ENCODE results near the gene ARHGAP6.

ARHGAP6 gene

GRCh38 chrX:11336201-11336600 is 329.5 kb downstream of the ARHGAP6 start:
- in situ Hi-C loops (cut with HindIII; ENCODE audit: low sequenced_read_pairs), result no loop called here

DNA sequence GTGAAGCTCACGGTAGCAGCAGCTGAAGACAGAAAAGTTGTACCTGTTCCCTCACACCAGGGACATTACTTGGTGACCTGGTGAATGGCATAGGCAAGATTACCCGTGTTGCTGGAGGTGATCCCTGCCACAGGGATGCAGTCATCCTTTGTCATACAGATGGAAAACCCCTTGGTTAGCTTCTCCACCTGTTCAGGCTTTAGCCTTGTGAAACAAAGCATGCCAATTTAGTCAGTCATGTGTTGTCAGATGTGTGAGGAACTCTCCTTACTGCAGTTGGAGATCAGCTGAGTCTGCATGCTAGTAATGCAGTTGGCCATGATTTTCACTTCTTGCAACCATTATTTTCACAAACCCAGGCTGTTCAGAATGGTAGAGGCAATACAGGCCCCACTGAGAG is 331.6 kb downstream of the ARHGAP6 start:
- in situ Hi-C loops (cut with HindIII; ENCODE audit: low sequenced_read_pairs), result no loop called here

GRCh38 chrX:11331788-11332187 is 333.9 kb downstream of the ARHGAP6 start:
- in situ Hi-C loops (cut with HindIII; ENCODE audit: low sequenced_read_pairs), result no loop called here

GRCh38 chrX:11329021-11329420 is 336.7 kb downstream of the ARHGAP6 start:
- in situ Hi-C loops (cut with HindIII; ENCODE audit: low sequenced_read_pairs), result no loop called here

DNA sequence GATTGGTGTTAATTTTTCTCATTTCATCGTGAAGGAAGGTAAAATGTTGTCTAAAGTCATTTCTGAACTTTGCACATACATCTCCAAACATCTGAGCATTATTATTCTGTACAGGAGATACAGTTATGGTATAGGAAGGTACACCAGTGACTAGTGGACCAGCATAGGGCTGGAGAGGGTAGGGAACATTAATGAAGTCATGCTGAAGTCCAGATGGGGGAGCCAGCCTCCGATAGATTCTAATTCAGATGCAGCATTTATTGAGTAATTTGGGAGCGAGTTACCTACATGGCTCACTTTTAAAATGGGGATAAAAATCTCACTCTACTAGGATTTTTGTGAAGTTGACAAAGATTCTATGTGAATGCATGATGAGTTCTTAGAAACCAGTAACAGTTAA is 337.6 kb downstream of the ARHGAP6 start:
- in situ Hi-C loops (cut with HindIII; ENCODE audit: low sequenced_read_pairs), result no loop called here

DNA sequence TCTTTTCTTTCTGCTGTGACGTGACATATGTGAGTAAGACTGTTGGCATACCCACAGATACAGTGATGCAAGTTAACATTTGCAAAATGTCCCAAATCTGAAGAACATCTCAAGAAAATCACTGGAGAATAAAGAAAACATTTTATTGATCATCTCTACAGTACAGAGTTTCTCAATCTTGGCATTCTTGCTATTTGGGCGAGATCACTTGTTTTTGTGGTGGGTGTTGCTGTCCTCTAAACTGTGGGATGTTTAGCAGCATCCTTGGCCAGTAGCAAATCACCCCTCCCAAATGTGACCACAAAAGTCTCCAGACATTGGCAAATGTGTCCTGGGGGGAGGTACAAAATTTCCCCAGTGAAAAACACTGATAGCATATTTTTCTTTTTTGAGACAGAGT is 343.7 kb downstream of the ARHGAP6 start:
- in situ Hi-C loops (cut with HindIII; ENCODE audit: low sequenced_read_pairs), result no loop called here

DNA sequence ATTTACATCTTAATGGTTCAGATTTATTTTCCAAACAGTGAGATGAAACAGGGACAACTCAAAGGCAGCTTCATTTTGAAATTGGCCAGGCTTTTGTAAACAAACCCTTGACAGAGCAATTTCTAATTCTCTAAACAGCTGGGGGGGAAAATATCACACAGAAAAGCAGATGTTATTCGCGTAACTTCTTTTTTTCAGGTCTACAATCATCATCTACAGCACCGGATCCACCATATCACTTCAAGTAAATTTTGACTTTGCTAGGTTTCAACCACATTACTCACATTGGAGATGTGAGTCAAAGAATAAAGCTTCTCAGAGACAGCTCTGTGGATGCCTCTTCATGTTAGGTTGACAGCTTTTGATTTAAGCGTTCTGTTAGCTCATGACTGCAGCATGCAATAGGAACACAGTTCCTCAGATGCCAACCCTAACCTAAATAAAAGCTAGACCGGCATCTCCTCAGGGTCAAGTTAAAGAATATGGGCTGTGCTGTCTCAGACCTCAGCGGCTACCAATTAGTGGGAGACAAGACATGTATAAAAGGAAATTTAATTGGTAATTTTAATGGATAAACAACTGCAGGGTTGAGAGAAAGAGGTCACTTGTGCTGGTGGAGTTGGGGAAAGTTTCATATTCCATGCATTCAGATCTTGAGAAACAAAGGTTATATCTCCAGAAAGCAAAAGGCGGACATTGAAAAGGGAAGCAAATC is 345.8 kb downstream of the ARHGAP6 start:
- in situ Hi-C loops (cut with HindIII; ENCODE audit: low sequenced_read_pairs), result no loop called here

GRCh38 chrX:11311706-11312105 is 354.0 kb downstream of the ARHGAP6 start:
- in situ Hi-C loops (cut with HindIII; ENCODE audit: low sequenced_read_pairs), result no loop called here

DNA sequence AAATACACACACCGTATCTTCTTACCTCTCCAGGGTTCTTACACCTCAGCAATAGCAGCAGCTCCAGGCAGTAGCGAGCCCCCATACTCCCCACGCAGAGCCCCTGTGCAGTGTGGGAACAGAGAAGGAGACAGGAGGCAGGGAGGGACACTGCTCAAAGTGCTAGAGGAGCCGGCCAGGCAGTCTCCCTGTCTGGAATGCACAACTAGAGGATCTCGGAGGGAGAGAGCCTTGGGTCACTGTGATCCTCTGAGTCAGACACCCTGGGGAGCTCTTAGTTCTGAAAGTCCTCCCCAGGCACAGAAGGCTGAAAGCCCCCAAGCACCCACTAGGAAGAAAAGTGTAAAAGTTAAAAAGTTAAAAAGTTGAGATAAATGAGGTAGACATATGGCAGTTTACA is 356.5 kb downstream of the ARHGAP6 start:
- in situ Hi-C loops (cut with HindIII; ENCODE audit: low sequenced_read_pairs), result no loop called here

- in situ Hi-C loops (cut with HindIII; ENCODE audit: low sequenced_read_pairs), result no loop called here
Measured at GRCh38 chrX:11305641-11306040, 360.1 kb downstream of the ARHGAP6 start.

DNA sequence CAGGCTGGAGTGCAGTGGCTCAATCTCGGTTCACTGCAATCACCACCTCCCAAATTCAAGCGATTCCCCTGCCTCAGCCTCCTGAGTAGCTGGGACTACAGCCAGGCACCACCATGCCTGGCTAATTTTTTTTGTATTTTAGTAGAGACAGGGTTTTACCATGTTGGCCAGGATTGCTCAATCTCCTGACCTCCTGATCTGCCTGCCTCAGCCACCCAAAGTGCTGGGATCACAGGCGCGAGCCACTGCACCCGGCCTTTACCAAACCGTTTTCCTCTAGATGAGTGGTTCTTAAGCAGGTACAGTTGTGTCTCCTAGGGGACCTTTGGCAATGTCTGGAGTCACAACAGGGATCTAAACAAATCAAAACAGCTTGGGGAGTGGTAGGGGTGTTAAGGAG is 360.9 kb downstream of the ARHGAP6 start:
- in situ Hi-C loops (cut with HindIII; ENCODE audit: low sequenced_read_pairs), result no loop called here

- in situ Hi-C loops (cut with HindIII; ENCODE audit: low sequenced_read_pairs), result no loop called here
Measured at GRCh38 chrX:11298600-11298999, 367.1 kb downstream of the ARHGAP6 start.

GRCh38 chrX:11296051-11296450 is 369.7 kb downstream of the ARHGAP6 start:
- in situ Hi-C loops (cut with HindIII; ENCODE audit: low sequenced_read_pairs), result no loop called here

GRCh38 chrX:11293113-11293512 is 372.6 kb downstream of the ARHGAP6 start, which contains the start of gene AMELX:
Gene AMELX (plus strand): TSS chrX:11293413. CDS start chrX:11294789, 1,376 bp downstream.
- in situ Hi-C loops (cut with HindIII; ENCODE audit: low sequenced_read_pairs), result no loop called here

DNA sequence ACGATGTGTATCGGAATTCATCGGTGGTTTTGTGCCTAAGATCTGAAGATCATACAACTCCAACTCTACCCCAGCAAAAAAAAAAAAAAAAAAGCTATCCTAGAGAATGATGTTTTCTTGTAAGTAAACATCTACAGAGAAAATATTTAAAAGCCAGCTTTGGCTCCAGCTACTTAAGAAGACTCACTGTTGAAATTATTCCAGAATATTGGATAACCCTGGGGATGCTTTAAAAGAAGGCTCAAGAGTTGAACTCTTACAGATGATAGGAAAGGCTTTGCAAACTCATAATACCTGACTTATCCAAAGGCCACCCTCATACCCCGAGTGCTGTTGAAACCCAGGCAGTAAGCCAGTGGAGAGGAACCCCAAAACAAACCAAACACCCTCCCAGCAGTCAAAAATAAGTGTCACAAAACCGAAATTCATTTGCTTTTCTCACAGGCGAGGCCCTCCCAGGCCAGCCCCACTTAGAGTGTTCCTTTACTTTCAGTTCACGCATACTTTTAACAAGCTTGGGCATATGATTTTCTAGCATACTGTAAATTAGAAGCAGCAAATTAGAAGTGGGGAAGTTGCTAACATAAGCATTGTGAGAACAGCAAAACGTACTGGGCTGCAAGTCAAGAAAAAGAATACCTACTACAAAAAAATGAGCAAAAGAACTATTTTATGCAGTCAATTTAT is 375.2 kb downstream of the ARHGAP6 start:
- in situ Hi-C loops (cut with HindIII; ENCODE audit: low sequenced_read_pairs), result no loop called here

- in situ Hi-C loops (cut with HindIII; ENCODE audit: low sequenced_read_pairs), result no loop called here
Measured at GRCh38 chrX:11287505-11287904, 378.2 kb downstream of the ARHGAP6 start.

- in situ Hi-C loops (cut with HindIII; ENCODE audit: low sequenced_read_pairs), result no loop called here
Measured at GRCh38 chrX:11285651-11286050, 380.1 kb downstream of the ARHGAP6 start.

DNA sequence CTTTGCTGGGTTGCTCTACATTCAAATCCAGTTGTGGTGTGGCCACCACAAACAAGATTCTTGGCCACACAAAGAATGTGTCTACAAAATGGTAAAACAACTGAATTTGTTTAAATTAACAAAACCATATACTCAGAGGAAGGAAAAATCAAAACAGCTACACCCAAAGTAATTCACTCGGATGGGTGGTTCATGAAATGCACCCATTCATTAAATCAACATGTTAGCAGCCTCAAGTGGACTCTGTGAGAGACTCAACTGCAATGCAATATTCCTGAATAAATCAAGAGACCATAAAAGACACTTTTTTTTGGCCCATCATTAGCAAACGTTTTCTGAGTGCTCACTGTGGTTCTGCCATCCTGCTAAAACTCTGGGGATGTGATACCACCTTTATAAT is 383.7 kb downstream of the ARHGAP6 start:
- in situ Hi-C loops (cut with HindIII; ENCODE audit: low sequenced_read_pairs), result no loop called here

- in situ Hi-C loops (cut with HindIII; ENCODE audit: low sequenced_read_pairs), result no loop called here
Measured at GRCh38 chrX:11273544-11273943, 392.2 kb downstream of the ARHGAP6 start.

DNA sequence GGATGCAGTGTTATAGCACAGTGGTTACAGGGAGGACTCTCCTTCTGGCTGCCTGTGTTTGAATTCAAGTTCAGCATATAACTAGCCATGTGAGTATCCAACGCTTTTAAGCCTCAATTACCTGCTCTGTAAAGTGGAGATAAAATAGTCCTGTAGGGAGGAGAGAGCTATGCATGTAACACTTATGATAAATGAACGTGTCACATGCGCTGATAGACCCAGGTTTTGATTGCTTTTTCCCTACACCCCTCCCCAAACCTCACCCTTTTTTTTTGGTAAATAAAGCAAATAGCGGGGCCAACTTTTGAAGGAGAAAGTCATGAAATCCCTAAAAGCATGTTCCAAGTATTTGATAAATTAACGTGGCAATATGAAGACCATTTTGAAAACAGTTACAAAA is 392.9 kb downstream of the ARHGAP6 start:
- in situ Hi-C loops (cut with HindIII; ENCODE audit: low sequenced_read_pairs), result no loop called here

- in situ Hi-C loops (cut with HindIII; ENCODE audit: low sequenced_read_pairs), result no loop called here
Measured at GRCh38 chrX:11272290-11272689, 393.4 kb downstream of the ARHGAP6 start.

DNA sequence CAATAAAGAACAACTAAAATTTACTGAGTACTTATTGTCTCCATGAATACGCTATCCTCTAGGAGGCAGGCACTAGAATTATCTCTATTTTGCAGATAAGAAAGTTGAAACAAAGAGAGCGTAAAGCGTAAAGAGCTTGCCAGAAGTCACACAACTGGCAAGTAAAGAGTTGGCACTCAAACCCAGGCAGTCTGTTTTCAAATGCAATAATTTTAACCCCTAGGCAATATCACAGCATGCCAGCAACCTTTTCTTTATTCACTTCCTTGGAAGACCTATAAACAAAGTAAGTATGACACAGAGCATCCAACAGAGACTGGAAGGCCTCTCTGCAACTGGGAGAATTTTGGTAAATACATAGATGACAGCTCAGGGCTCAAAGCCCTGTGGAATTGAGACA is 395.7 kb downstream of the ARHGAP6 start:
- in situ Hi-C loops (cut with HindIII; ENCODE audit: low sequenced_read_pairs), result no loop called here

DNA sequence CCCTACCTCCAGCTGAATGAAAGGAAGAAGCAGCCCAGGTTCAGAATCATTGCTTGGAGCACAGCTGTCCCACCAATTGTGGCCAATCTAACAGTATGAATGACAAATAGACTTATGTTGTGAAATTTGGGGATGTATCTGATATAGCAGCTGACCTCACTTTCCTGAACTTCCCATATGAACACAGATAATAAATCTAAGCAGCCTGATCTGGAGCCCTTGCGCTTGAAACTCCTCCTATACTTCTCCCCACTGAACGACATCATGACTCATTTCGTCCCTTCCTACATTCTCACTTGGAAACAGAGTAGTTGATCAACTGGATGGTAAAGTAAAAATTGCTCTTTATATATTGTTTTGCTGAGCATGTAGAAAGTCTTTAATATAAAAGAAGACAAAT is 396.7 kb downstream of the ARHGAP6 start:
- in situ Hi-C loops (cut with HindIII; ENCODE audit: low sequenced_read_pairs), result no loop called here

All from endothelial cell of hepatic sinusoid (primary cell).